OCI-LY7 (cell line): ENCODE data around the gene KCNE3.

ENCODE experiments used
- CTCF ChIP-seq: fragments of 200-600 bp; sonication (generic); conservative IDR thresholded peaks from 2 replicates; pipeline ENCODE4 v1.5.1; 2014; ENCODE audit warnings: mild to moderate bottlenecking, antibody characterized with exemption, low read length, moderate library complexity, mixed read lengths
- EZH2phosphoT487 ChIP-seq: fragments of 200-600 bp; sonication (generic); IDR thresholded peaks from 2 replicates; pipeline ENCODE4 v1.6.1; 2018; ENCODE audit warnings: low read depth, borderline replicate concordance, mild to moderate bottlenecking, mixed run types, antibody characterized with exemption, low read length, moderate library complexity, mixed read lengths

GRCh38 chr11:74464746-74465145 is 2.6 kb downstream of the KCNE3 start:
- TF ChIP-seq CTCF (no peak), EZH2phosphoT487 (no peak)
